SKM-1 (cell line): Measurements from ENCODE around the gene PDE4D.

ENCODE experiments used
- DNase-seq: peaks from one replicate; lab custom pipeline; 2025; ENCODE audit not compliant: unreplicated experiment; lab: John Stamatoyannopoulos, UW

Gene PDE4D

GRCh38 chr5:59164041-59164830 is 729.3 kb downstream of the PDE4D start:
- no peak for DNase-seq

GRCh38 chr5:59161221-59162105 is 732.1 kb downstream of the PDE4D start:
- DNase-seq = no peak

- DNase-seq = no peak
Observed at GRCh38 chr5:59158637-59159391, 734.7 kb downstream of the PDE4D start.

GRCh38 chr5:59158165-59158564 is 735.4 kb downstream of the PDE4D start:
- DNase-seq = no peak

DNA sequence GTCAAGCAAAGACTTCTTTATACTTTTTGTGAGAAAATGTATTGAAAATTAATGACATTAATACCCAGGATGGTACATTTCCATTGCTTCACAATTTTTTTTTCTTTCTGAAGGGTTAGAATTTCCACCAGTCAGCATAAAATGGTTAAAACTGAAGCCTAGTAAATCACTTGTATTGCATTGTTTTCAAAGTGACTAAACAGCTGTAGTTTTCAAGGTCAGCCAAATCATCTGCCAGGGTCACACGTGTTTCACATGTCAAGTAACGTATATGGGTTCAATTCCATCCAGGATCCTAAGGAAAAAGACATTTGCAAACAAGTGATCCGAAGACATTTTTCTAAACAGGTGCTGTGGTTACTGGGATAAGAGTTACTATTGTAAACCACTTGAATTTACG is 736.5 kb downstream of the PDE4D start:
- DNase-seq = no peak

GRCh38 chr5:59152701-59153245 is 740.8 kb downstream of the PDE4D start:
- DNase-seq = no peak

DNA sequence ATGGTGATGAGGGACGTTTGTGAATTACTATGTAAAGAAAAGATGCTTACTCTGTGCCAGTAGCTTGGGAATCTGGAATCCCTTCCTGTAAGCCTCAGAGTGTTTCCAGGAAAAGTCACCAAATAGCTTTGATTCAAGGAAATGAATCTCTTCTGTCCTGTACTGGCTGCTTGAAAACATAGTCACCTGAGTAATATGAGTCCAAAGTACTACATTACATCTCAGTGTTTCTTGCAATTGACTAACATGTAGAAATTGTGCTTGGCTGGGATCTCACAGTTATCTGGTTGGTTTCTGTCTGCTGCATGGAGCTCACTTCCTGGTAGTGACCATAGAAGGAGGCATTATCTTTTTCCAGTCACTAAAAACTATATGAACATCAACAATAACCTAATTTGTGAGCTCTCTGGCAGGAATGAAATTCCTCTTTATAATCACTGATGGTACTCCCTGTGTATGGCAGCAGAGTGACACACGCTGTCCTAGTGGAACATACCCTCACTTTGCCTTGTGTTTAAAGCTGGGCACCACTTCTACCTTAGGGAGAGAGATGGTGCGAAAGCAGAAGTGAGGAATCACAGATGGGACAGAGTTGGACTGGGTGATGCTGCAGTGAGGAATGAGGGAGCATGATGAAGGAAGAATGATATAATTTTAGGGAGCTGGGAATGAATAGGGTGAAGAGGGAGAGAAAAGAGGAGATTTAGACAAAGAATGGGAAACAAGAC is 742.2 kb downstream of the PDE4D start:
- DNase-seq = no peak

GRCh38 chr5:59149827-59150226 is 743.7 kb downstream of the PDE4D start:
- DNase-seq = no peak

DNA sequence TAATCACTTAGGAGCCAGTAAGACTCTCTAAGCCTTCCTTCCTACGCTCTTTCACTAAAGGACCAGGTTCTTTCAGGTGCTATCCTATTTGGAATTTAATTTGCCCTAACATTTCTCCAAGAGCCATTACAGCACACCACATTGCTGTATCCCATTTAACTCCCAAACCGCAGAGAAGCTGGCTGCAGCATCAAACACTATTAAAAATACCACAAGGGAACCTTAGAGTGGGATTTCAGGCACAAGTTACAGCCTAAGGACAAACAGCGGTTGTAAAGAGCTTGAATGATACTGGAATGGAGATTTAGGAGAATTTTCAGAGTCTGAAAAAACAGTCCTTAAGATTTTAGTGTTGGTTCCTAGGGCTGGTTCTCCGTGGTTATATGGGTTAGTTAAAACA is 744.3 kb downstream of the PDE4D start:
- DNase-seq = no peak

- DNase-seq = no peak
Observed at GRCh38 chr5:59146729-59147128, 746.8 kb downstream of the PDE4D start.

- DNase-seq = no peak
Observed at GRCh38 chr5:59143926-59144333, 749.6 kb downstream of the PDE4D start.

DNA sequence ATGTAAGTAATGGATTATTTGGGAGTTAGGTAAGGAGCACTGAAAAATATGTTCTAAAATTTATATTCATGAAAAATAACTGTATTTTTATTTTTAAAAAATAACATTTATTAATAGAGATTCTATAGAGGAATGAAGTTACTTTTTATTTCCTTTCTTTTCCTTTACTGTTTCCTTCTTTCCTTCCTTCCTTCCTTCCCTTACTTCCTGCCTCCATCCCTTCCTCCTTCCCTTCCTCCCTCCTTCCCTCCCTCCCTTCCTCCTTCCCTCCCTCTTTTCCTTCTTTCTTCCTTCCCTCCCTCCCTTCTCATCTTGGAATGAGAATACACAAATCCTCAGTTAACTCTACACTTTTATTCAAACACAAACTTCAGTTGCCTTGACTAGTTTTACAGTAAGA is 750.6 kb downstream of the PDE4D start:
- no peak for DNase-seq

GRCh38 chr5:59142138-59142537 is 751.4 kb downstream of the PDE4D start:
- no peak for DNase-seq

GRCh38 chr5:59140133-59140532 is 753.4 kb downstream of the PDE4D start:
- no peak for DNase-seq

- DNase-seq = no peak
Observed at GRCh38 chr5:59139695-59140094, 753.8 kb downstream of the PDE4D start.

DNA sequence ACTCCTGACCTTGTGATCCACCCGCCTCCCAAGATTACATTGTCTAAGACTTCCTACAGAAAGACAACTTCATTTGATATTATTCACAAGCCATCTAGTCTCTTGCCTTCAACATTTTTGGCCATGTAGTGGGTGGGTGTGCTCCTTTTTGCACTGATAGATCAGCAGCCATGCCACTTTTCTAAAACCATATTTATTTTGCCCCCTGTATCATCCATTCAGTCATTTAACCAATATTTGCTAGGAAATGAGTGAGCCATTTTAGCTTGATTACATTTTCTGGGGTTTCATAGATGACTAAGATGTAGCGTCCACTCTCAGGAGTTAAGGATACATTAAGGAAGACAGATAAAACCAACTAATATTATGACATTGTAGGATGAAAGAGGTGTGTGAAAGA is 755.0 kb downstream of the PDE4D start:
- DNase-seq = no peak

GRCh38 chr5:59137846-59138245 is 755.7 kb downstream of the PDE4D start:
- no peak for DNase-seq

GRCh38 chr5:59136549-59136948 is 757.0 kb downstream of the PDE4D start:
- DNase-seq = no peak

DNA sequence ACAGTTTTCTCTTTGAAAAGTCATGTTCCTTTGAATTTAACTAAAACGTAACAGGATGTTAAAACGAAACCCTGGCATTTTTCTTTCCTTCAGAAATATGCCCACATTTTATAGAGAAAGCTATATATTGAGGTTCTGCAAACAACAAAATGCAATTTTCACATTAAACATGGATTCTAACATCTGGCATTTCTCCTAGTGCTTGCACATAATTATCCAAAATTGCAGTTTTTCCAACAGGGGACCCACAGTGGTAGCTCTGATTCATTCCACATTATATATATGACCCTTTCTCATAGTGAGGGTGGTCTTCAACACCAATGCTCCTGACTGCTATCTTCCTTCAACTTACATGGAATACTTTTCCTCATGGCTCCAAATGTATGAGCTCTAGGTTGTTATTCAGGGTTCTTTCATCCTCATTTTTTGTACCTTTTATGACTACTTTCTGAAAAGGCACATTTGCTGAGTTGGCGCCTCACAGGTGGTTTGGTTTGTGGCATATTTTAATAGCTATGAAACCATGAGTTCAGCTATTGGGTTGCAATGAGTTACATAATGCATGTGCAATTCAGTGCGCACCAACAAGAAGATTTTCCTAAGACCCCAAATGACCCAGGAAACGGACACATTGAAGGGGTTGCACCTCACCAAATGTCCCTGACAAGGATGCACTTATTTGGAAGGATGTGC is 758.9 kb downstream of the PDE4D start:
- DNase-seq = no peak

- no peak for DNase-seq
Observed at GRCh38 chr5:59133764-59134261, 759.7 kb downstream of the PDE4D start.
